KOPT-K1 (cell line): ENCODE measurements around the gene CNKSR3.

Experiments
- H3K27ac ChIP-seq: fragments of 200-600 bp; sonication (generic); 2 replicates; pipeline ENCODE4 v1.5.1; 2016; ENCODE audit warnings: antibody characterized with exemption, mild to moderate bottlenecking, low read depth, low read length; ENCODE audit not compliant: poor library complexity, severe bottlenecking
- H3K36me3 ChIP-seq: fragments of 200-600 bp; sonication (generic); 2 replicates; pipeline ENCODE4 v1.5.1; 2017; ENCODE audit warnings: antibody characterized with exemption, mild to moderate bottlenecking, low read length, moderate library complexity; ENCODE audit not compliant: insufficient read depth
- H3K9me3 ChIP-seq: fragments of 200-600 bp; sonication (generic); 2 replicates; pipeline ENCODE4 v1.5.1; 2017; ENCODE audit warnings: antibody characterized with exemption, low read length, mild to moderate bottlenecking; ENCODE audit not compliant: insufficient read depth, poor library complexity, severe bottlenecking

The CNKSR3 gene

DNA sequence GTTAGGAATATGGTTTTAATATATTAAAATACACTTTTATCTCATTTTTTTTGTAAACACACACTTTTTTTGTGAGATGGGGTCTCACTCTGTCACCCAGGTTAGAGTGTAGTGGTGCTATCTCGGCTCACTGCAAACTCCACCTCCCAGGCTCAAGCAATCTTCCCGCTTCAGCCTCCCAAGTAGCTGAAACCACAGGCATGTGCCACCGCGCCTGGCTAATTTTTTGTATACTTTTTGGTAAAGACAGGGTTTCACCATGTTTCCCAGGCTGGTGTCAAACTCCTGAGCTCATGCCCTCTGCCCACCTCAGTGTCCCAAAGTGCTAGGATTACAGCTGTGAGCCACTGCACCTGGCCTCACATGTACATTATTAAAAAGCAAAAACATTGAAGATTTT, 164.7 kb downstream of the CNKSR3 start:
- Histone ChIP-seq H3K9me3 (no peaks in the 10 kb centered on the region), H3K27ac (no peak overlapping the region)

DNA sequence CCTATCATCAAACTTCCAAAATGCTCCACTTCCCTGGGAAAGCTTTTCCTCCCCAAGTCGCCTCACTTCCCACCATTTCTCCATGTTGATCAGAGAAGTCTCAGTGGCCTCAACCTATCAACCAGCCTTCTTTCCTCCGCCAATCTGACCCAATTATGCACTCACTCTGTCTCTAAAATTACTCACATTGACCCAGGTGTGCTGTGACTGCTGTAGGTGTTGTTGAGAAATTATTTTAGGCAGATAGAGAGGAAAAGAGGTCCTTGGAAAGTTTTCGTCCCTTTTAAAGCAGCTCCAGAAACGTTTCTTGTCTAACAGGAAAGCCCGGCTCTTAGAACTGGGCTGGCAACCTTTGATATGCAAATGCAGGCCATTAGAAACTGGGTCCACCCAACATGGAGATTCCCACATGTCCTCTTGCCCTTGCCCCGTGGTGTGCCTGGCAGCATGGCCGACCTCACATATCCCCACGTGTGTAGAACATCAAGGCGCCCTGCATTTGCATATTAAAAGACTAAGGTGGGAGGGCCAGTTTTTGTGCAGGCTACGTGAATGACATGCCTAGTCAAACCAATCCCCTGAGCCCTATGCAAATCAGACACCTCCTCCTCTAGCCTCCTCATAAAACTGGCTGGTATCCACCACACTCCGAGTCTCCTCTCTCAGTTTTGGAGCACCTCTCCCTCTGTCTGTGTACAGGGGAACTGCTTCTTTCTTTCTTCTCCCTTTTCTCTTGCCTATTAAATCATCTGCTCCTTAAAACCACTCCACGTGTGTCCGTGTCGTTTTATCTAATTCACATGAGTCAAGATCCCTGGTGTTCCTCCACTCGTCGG, 166.8 kb downstream of the CNKSR3 start:
- Histone ChIP-seq H3K27ac (no peak overlapping the region), H3K9me3 (no peaks in the 10 kb centered on the region), H3K36me3 (no peaks in the 10 kb centered on the region)

More for the DNA sequence above, 164.7 kb downstream of the CNKSR3 start:
- H3K36me3 ChIP-seq, result no peaks in the 10 kb centered on the region

DNA sequence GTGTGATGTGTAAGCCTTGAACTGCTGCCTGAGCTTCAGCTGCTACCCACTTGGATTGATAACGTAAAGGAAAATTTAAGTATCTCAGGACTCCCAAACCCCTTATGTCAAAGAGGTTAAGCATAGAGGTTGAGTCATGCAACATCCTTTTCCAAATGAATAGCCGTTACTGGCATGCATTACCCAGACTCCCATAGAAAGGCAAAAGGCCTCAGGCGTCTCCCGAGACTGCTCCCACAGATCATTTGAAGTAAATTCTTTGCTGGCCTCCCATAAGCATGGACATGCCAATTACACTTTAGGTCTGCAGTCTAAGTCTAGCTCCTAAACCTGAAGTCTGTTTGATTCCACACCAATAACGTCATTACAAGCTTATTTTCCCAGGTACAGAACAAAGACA, 168.6 kb downstream of the CNKSR3 start:
- H3K36me3 ChIP-seq, result no peaks in the 10 kb centered on the region
- no peaks in the 10 kb centered on the region for H3K9me3 ChIP-seq
- H3K27ac ChIP-seq, result no peak overlapping the region

DNA sequence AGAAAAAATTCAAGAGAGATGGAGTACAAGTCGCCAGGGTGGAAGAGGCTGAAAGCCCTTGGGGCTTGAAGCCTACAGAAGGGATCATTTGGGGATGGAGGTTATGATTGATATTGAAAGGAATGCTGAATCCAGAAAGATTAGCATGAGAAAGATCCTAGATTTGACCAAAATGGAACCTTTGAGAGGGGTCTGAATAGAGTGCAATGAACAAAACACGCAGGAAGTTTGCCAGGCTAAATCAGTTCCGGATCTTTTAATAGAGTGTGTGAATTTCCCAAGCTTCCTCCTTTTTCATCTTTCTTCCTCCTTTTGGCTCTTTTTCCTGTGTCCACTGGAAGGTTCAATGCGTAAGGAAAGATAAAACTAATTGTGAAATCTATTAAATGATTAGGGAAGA, 169.1 kb downstream of the CNKSR3 start:
- Histone ChIP-seq H3K36me3 (no peaks in the 10 kb centered on the region), H3K27ac (no peak overlapping the region), H3K9me3 (no peaks in the 10 kb centered on the region)
